Measurements from ENCODE around the gene VWA5B1. TPM values are rescaled to one million over a fixed set of nuclear protein-coding genes. Genes with fewer than 3 reads are reported as not detected.

Gene VWA5B1
- total RNA-seq, 1 donor from 2014 or later = 0.44 TPM

DNA sequence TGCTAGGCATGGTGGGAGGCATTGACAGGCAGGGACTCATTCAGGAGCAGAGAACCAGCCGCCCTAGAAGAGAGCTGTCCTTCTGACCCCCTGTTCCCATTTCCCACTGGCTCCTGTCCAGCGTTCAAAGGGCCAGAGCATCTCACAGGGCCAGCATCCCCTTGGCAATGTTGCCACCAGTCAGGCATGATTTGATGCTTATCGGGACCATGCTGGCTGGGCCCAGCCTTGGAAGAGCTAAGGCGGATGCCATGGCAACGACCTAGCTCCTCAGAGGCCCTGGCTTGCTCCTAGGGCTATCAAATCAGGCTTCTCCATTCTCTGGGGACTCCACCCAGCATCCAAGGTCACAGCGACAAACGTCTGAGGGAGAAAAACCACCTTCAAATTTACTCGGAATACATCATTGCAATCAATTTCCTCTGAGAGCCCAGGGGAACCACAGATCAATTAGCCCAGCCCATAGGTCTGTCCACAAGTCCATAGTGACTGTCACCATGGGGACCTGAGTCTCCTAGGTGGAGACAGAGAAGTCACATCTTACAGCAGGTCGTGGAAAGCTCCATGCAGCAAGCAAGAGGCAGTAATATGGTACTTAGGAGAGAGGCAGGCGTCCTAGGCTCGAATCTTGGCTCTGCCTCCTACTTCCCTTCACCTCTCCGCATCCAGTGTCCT lies 14.1 kb upstream of the VWA5B1 start:
- peaks cover 2% of the 10 kb centered on the region for H3K9me3 Mint-ChIP-seq
- H3K36me3 Mint-ChIP-seq (ENCODE audit: low read depth) = no peaks in the 10 kb centered on the region
- H3K4me3 Mint-ChIP-seq = no peak overlapping the region
- H3K27ac Mint-ChIP-seq (ENCODE audit: unreplicated experiment) = no peak overlapping the region
- no peak for DNase-seq (ENCODE audit: low read depth, low spot score)
- TF ChIP-seq, protein P1, sequence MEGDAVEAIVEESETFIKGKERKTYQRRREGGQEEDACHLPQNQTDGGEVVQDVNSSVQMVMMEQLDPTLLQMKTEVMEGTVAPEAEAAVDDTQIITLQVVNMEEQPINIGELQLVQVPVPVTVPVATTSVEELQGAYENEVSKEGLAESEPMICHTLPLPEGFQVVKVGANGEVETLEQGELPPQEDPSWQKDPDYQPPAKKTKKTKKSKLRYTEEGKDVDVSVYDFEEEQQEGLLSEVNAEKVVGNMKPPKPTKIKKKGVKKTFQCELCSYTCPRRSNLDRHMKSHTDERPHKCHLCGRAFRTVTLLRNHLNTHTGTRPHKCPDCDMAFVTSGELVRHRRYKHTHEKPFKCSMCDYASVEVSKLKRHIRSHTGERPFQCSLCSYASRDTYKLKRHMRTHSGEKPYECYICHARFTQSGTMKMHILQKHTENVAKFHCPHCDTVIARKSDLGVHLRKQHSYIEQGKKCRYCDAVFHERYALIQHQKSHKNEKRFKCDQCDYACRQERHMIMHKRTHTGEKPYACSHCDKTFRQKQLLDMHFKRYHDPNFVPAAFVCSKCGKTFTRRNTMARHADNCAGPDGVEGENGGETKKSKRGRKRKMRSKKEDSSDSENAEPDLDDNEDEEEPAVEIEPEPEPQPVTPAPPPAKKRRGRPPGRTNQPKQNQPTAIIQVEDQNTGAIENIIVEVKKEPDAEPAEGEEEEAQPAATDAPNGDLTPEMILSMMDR (conservative IDR thresholded peaks at IDR 0.05) = no peak
- peaks cover 11% of the 10 kb centered on the region for H3K27me3 Mint-ChIP-seq (ENCODE audit: low read depth)
- peaks cover 17% of the 10 kb centered on the region for H3K4me1 Mint-ChIP-seq

DNA sequence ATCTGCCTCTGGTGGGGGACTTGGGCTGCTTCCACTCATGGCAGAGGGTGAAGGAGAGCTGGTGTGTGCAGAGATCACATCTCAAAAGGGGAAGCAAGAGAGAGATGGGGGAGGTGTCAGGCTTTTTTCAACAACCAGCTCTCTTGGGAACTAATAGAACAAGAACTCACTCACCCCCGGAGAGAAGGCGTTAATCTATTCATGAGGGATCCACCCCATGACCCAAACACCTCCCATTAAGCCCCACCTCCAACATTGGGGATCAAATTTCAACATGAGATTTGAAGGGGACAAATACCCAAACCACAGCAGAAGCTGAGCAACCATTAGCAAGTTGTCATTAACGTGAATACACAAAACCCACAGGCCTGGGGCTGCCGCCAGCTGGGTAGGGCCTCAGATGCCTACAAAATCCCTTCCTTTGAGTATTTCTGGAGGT lies 12.0 kb upstream of the VWA5B1 start:
- no peaks in the 10 kb centered on the region for H3K36me3 Mint-ChIP-seq (ENCODE audit: low read depth)
- DNase-seq (ENCODE audit: low read depth, low spot score) = no peak
- H3K27me3 Mint-ChIP-seq (ENCODE audit: low read depth) = peaks cover 10% of the 10 kb centered on the region
- TF ChIP-seq, protein P1 (conservative IDR thresholded peaks at IDR 0.05) = no peak
- H3K27ac Mint-ChIP-seq (ENCODE audit: unreplicated experiment) = no peak overlapping the region
- H3K4me1 Mint-ChIP-seq = peaks cover 10% of the 10 kb centered on the region
- no peak overlapping the region for H3K4me3 Mint-ChIP-seq
- H3K9me3 Mint-ChIP-seq = peaks cover 2% of the 10 kb centered on the region

DNA sequence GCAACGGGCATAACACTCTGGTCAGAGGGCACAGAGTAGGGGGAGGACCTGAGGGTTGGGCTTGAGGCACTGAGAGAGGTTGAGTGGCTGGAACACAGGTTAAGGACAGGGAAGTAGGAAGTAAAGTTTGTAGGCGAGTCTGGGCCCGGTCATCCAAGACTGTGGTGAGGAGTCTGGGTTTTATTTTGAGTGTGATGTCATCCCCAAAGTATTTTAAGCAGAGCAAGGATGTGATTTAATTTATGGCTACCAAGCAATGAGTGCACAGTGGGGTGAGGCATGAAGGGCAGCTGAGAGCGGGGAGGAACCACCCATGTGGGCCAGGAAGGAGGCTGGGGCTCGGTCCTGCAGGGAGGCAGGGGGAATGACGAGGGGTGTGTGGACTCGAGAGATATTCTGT lies 11.2 kb upstream of the VWA5B1 start:
- Mint-ChIP-seq H3K27me3 (ENCODE audit: low read depth) (peaks cover 10% of the 10 kb centered on the region), H3K27ac (ENCODE audit: unreplicated experiment) (no peak overlapping the region), H3K36me3 (ENCODE audit: low read depth) (no peaks in the 10 kb centered on the region), H3K9me3 (peaks cover 2% of the 10 kb centered on the region), H3K4me3 (no peak overlapping the region), H3K4me1 (peaks cover 10% of the 10 kb centered on the region)
- TF ChIP-seq, protein P1 (conservative IDR thresholded peaks at IDR 0.05) = no peak
- no peak for DNase-seq (ENCODE audit: low read depth, low spot score)

DNA sequence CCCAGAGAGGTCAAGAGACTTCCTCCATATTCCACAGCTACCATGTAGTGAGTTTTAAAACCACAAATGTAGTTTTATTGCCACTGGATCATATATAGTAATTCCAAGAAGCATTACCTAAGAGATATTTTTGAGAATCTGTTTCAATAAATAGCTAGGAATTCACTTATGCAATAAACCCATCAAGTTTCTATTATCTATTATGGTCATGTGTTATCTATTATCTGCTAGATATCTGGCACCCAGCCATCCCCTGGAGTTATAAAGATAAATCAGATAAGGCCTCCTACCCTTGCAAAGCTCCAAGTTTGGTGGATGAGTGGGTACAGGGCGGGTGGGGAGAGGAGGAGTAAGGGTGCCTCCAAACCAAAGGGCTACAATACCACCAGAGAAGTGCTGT lies 10.3 kb upstream of the VWA5B1 start:
- TF ChIP-seq, protein P1 (conservative IDR thresholded peaks at IDR 0.05) = no peak
- Mint-ChIP-seq H3K4me1 (peaks cover 10% of the 10 kb centered on the region), H3K9me3 (peaks cover 2% of the 10 kb centered on the region), H3K4me3 (no peak overlapping the region), H3K36me3 (ENCODE audit: low read depth) (no peaks in the 10 kb centered on the region), H3K27me3 (ENCODE audit: low read depth) (peaks cover 17% of the 10 kb centered on the region), H3K27ac (ENCODE audit: unreplicated experiment) (no peak overlapping the region)
- DNase-seq (ENCODE audit: low read depth, low spot score) = no peak

DNA sequence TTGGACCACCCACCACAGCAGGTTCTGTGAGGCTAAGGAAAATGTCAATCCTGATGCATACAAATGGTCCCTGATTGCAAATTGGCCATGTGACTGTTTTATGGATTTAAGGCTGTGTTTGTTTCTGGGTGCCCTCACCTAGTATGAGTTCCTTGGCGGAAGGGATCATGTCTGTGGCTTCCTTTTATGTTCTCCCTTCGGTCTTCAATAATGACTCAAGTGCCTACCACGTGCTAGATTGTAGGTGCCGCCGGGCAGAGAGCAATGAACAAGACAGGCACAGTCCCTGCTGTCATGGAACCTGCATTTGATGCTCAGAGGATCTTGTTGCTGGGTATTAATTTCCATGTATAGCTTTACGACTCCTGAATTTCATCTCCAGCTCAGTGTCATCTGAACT lies 9.8 kb upstream of the VWA5B1 start:
- H3K27ac Mint-ChIP-seq (ENCODE audit: unreplicated experiment) = no peak overlapping the region
- peaks cover 18% of the 10 kb centered on the region for H3K27me3 Mint-ChIP-seq (ENCODE audit: low read depth)
- DNase-seq (ENCODE audit: low read depth, low spot score) = no peak
- TF ChIP-seq, protein P1 (conservative IDR thresholded peaks at IDR 0.05) = no peak
- H3K4me1 Mint-ChIP-seq = peaks cover 10% of the 10 kb centered on the region
- no peaks in the 10 kb centered on the region for H3K36me3 Mint-ChIP-seq (ENCODE audit: low read depth)
- H3K9me3 Mint-ChIP-seq = peaks cover 2% of the 10 kb centered on the region
- no peak overlapping the region for H3K4me3 Mint-ChIP-seq

Measured in neural crest cell (in vitro differentiated cells).